ENCODE data around the gene POLR2E. TPM values are rescaled to one million over a fixed set of nuclear protein-coding genes. Genes with fewer than 3 reads are reported as not detected.

The POLR2E gene
- total and polyA plus RNA-seq, 9 of the 15 experiments (the other 6 are each of a cell fraction or from before 2014, with no cell fraction given) = 3.4 to 413 (median 244) TPM

DNA sequence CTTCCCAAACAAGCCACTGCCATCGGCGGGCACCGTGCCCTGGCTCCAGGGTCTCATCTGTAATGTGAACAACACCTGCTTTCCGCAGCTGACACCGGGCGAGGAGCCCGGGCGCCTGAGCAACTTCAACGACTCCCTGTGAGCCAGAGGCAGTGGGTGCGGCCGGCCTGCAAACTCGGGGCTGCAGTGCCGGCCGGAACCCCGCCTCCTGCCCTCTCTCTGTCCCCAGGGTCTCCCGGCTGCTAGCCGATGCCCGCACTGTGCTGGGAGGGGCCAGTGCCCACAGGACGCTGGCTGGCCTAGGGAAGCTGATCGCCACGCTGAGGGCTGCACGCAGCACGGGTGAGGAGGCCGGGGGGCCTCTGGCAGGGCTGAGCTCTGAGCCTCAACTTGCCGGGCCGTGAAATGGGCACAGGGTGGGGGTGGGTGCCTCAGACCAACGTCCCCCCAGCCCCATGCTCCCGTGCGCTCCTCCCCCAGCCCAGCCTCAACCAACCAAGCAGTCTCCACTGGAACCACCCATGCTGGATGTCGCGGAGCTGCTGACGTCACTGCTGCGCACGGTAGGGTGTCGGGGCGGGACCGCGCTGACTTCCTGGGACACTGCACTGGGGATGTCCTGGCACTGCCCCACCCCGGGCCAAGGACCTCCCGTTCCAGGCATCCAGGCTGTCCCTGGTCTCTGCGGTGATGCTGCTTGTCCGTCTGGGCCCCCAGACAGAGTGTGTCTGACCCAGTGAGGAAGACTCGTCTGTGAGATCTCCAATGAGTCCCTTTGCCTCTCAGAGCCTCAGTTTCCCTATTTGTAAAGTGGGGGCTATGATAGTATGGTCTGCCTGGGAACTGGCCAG is 53.1 kb downstream of the POLR2E start (continued):
- TF ChIP-seq, protein P1, sequence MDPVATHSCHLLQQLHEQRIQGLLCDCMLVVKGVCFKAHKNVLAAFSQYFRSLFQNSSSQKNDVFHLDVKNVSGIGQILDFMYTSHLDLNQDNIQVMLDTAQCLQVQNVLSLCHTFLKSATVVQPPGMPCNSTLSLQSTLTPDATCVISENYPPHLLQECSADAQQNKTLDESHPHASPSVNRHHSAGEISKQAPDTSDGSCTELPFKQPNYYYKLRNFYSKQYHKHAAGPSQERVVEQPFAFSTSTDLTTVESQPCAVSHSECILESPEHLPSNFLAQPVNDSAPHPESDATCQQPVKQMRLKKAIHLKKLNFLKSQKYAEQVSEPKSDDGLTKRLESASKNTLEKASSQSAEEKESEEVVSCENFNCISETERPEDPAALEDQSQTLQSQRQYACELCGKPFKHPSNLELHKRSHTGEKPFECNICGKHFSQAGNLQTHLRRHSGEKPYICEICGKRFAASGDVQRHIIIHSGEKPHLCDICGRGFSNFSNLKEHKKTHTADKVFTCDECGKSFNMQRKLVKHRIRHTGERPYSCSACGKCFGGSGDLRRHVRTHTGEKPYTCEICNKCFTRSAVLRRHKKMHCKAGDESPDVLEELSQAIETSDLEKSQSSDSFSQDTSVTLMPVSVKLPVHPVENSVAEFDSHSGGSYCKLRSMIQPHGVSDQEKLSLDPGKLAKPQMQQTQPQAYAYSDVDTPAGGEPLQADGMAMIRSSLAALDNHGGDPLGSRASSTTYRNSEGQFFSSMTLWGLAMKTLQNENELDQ (CRISPR knock-in tag; IDR thresholded peaks at IDR 0.05; ENCODE audit: borderline replicate concordance) = no peak
- TF ChIP-seq CC2D1A (IDR thresholded peaks at IDR 0.05) (no peak), SAFB (IDR thresholded peaks at IDR 0.05; ENCODE audit: borderline replicate concordance, low read depth, low read length) (no peak), GATAD2B (IDR thresholded peaks at IDR 0.05; ENCODE audit: borderline replicate concordance) (no peak), GTF2A2 (tag; IDR thresholded peaks at IDR 0.05) (no peak), CBFA2T2 (conservative IDR thresholded peaks at IDR 0.05) (no peak; the same call in 1 of the 2 replicates), RBM34 (IDR thresholded peaks at IDR 0.05; ENCODE audit: borderline replicate concordance, insufficient read depth, low read length) (no peak), RBBP5 (IDR thresholded peaks at IDR 0.05; ENCODE audit: borderline replicate concordance, insufficient read depth, low read length, poor library complexity, severe bottlenecking) (no peak), TBP (optimal IDR thresholded peaks at IDR 0.05; ENCODE audit: low read depth, low read length) (peak; percentile 6), ZNF121 (CRISPR knock-in tag; conservative IDR thresholded peaks at IDR 0.05) (0 out of 2 replicates have a peak, but pooled peaks have one; percentile 7)
- TF ChIP-seq, protein P2, sequence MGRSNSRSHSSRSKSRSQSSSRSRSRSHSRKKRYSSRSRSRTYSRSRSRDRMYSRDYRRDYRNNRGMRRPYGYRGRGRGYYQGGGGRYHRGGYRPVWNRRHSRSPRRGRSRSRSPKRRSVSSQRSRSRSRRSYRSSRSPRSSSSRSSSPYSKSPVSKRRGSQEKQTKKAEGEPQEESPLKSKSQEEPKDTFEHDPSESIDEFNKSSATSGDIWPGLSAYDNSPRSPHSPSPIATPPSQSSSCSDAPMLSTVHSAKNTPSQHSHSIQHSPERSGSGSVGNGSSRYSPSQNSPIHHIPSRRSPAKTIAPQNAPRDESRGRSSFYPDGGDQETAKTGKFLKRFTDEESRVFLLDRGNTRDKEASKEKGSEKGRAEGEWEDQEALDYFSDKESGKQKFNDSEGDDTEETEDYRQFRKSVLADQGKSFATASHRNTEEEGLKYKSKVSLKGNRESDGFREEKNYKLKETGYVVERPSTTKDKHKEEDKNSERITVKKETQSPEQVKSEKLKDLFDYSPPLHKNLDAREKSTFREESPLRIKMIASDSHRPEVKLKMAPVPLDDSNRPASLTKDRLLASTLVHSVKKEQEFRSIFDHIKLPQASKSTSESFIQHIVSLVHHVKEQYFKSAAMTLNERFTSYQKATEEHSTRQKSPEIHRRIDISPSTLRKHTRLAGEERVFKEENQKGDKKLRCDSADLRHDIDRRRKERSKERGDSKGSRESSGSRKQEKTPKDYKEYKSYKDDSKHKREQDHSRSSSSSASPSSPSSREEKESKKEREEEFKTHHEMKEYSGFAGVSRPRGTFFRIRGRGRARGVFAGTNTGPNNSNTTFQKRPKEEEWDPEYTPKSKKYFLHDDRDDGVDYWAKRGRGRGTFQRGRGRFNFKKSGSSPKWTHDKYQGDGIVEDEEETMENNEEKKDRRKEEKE (IDR thresholded peaks at IDR 0.05; ENCODE audit: borderline replicate concordance in 1 of 2, control insufficient read depth in 1 of 2, low read depth in 2 of 2, low read length in 1 of 2) = no peak
- TF ChIP-seq, protein P3, sequence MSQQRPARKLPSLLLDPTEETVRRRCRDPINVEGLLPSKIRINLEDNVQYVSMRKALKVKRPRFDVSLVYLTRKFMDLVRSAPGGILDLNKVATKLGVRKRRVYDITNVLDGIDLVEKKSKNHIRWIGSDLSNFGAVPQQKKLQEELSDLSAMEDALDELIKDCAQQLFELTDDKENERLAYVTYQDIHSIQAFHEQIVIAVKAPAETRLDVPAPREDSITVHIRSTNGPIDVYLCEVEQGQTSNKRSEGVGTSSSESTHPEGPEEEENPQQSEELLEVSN (IDR thresholded peaks at IDR 0.05; ENCODE audit: borderline replicate concordance in 1 of 2, extremely low read depth in 1 of 2, insufficient read depth in 1 of 2, insufficient read length in 1 of 2, low read depth in 1 of 2, low read length in 1 of 2, poor library complexity in 1 of 2, severe bottlenecking in 1 of 2) = peak in 1 of 2 experiments; percentile 24
- TF ChIP-seq, protein P4, sequence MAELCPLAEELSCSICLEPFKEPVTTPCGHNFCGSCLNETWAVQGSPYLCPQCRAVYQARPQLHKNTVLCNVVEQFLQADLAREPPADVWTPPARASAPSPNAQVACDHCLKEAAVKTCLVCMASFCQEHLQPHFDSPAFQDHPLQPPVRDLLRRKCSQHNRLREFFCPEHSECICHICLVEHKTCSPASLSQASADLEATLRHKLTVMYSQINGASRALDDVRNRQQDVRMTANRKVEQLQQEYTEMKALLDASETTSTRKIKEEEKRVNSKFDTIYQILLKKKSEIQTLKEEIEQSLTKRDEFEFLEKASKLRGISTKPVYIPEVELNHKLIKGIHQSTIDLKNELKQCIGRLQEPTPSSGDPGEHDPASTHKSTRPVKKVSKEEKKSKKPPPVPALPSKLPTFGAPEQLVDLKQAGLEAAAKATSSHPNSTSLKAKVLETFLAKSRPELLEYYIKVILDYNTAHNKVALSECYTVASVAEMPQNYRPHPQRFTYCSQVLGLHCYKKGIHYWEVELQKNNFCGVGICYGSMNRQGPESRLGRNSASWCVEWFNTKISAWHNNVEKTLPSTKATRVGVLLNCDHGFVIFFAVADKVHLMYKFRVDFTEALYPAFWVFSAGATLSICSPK (IDR thresholded peaks at IDR 0.05; ENCODE audit: borderline replicate concordance) = no peak
- TF ChIP-seq, protein P5, sequence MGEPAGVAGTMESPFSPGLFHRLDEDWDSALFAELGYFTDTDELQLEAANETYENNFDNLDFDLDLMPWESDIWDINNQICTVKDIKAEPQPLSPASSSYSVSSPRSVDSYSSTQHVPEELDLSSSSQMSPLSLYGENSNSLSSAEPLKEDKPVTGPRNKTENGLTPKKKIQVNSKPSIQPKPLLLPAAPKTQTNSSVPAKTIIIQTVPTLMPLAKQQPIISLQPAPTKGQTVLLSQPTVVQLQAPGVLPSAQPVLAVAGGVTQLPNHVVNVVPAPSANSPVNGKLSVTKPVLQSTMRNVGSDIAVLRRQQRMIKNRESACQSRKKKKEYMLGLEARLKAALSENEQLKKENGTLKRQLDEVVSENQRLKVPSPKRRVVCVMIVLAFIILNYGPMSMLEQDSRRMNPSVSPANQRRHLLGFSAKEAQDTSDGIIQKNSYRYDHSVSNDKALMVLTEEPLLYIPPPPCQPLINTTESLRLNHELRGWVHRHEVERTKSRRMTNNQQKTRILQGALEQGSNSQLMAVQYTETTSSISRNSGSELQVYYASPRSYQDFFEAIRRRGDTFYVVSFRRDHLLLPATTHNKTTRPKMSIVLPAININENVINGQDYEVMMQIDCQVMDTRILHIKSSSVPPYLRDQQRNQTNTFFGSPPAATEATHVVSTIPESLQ (CRISPR knock-in tag; IDR thresholded peaks at IDR 0.05) = no peak

Data from K562 (cell line).